ENCODE measurements around the gene PKIG.

Gene PKIG

GRCh38 chr20:44596876-44597275, 14.5 kb downstream of the PKIG start:
- no peak for DNase-seq (ENCODE audit: low read depth)

- no peak for DNase-seq (ENCODE audit: low read depth)
Measured at GRCh38 chr20:44597516-44597915, 15.1 kb downstream of the PKIG start.

- no peak for DNase-seq (ENCODE audit: low read depth)
Measured at GRCh38 chr20:44597930-44598329, 15.6 kb downstream of the PKIG start.

- no peak for DNase-seq (ENCODE audit: low read depth)
Measured at GRCh38 chr20:44598423-44599305, 16.3 kb downstream of the PKIG start.

- no peak for DNase-seq (ENCODE audit: low read depth)
Measured at GRCh38 chr20:44599715-44600114, 17.3 kb downstream of the PKIG start.

- DNase-seq (ENCODE audit: low read depth) = no peak
Measured at GRCh38 chr20:44600301-44600700, 17.9 kb downstream of the PKIG start.

- no peak for DNase-seq (ENCODE audit: low read depth)
Measured at GRCh38 chr20:44600758-44601201, 18.4 kb downstream of the PKIG start.

GRCh38 chr20:44601236-44601671, 18.9 kb downstream of the PKIG start:
- DNase-seq (ENCODE audit: low read depth) = no peak

GRCh38 chr20:44601801-44602204, 19.4 kb downstream of the PKIG start:
- no peak for DNase-seq (ENCODE audit: low read depth)

- no peak for DNase-seq (ENCODE audit: low read depth)
Measured at GRCh38 chr20:44603327-44603726, 20.9 kb downstream of the PKIG start.

- DNase-seq (ENCODE audit: low read depth) = no peak
Measured at GRCh38 chr20:44606725-44607441, 24.5 kb downstream of the PKIG start.

- DNase-seq (ENCODE audit: low read depth) = no peak
Measured at GRCh38 chr20:44609006-44609515, 26.7 kb downstream of the PKIG start.

- peak; percentile 78 for DNase-seq (ENCODE audit: low read depth)
Measured at GRCh38 chr20:44609516-44610312, 27.3 kb downstream of the PKIG start.

- no peak for DNase-seq (ENCODE audit: low read depth)
Measured at GRCh38 chr20:44610313-44610962, 28.1 kb downstream of the PKIG start.

- no peak for DNase-seq (ENCODE audit: low read depth)
Measured at GRCh38 chr20:44613575-44613974, 31.2 kb downstream of the PKIG start.

GRCh38 chr20:44614525-44614924, 32.1 kb downstream of the PKIG start:
- DNase-seq (ENCODE audit: low read depth) = no peak

GRCh38 chr20:44615169-44615791, 32.9 kb downstream of the PKIG start:
- no peak for DNase-seq (ENCODE audit: low read depth)

GRCh38 chr20:44615876-44616603, 33.7 kb downstream of the PKIG start:
- DNase-seq (ENCODE audit: low read depth) = no peak

- DNase-seq (ENCODE audit: low read depth) = no peak
Measured at GRCh38 chr20:44616604-44616964, 34.2 kb downstream of the PKIG start.

GRCh38 chr20:44618318-44618731, 35.9 kb downstream of the PKIG start:
- DNase-seq (ENCODE audit: low read depth) = no peak

Data from stimulated activated CD8-positive, alpha-beta memory T cell treated with anti-CD3 and anti-CD28 coated beads, Interleukin-12 subunit alpha, Interleukin-12 subunit beta, amount 100 ng/mL, for 1 hour (primary cell).